OCI-LY1 (cell line): Measurements from ENCODE around the gene IL20.

Experiments
- H2AFZ ChIP-seq: fragments of 200-600 bp; sonication (generic), shearing (Covaris generic); 2 replicates; pipeline ENCODE4 v1.6.0; 2014; ENCODE audit warnings: antibody characterized with exemption, mild to moderate bottlenecking, low read length
- H3F3A ChIP-seq: fragments of 200-600 bp; sonication (generic), shearing (Covaris generic); 2 replicates; pipeline ENCODE4 v1.6.0; 2014; ENCODE audit warnings: mild to moderate bottlenecking, antibody characterized with exemption, low read length, moderate library complexity; ENCODE audit not compliant: insufficient read depth
- H3K27ac ChIP-seq: fragments of 200-600 bp; sonication (generic); 2 replicates; pipeline ENCODE4 v1.5.1; 2014; ENCODE audit warnings: low read length, mixed run types, mild to moderate bottlenecking, low read depth; ENCODE audit not compliant: poor library complexity, severe bottlenecking
- H3K27me3 ChIP-seq: fragments of 200-600 bp; sonication (generic); 2 replicates; pipeline ENCODE4 v1.6.0; 2014; ENCODE audit warnings: antibody characterized with exemption, mild to moderate bottlenecking, low read length, moderate library complexity; ENCODE audit not compliant: insufficient read depth
- H3K36me3 ChIP-seq: fragments of 200-600 bp; sonication (generic); 2 replicates; pipeline ENCODE4 v1.6.1; 2014; ENCODE audit warnings: mild to moderate bottlenecking, antibody characterized with exemption, low read length, moderate library complexity, mixed read lengths; ENCODE audit not compliant: insufficient read depth
- H3K4me1 ChIP-seq: fragments of 200-600 bp; sonication (generic); 2 replicates; pipeline ENCODE4 v1.5.1; 2014; ENCODE audit warnings: mild to moderate bottlenecking, low read length, moderate library complexity; ENCODE audit not compliant: insufficient read depth, severe bottlenecking
- H3K4me2 ChIP-seq: fragments of 200-600 bp; sonication (generic), shearing (Covaris generic); 2 replicates; pipeline ENCODE4 v1.6.1; 2014; ENCODE audit warnings: low read length
- H3K4me3 ChIP-seq: fragments of 200-600 bp; sonication (generic); 2 replicates; pipeline ENCODE4 v1.5.1; 2014; ENCODE audit warnings: low read length, low read depth, mild to moderate bottlenecking, mixed read lengths; ENCODE audit not compliant: poor library complexity, severe bottlenecking
- H3K79me2 ChIP-seq: fragments of 200-600 bp; shearing (Covaris generic); 2 replicates; pipeline ENCODE4 v1.6.1; 2016; ENCODE audit warnings: mixed run types, low read length, mixed read lengths; ENCODE audit not compliant: insufficient read depth
- H3K9ac ChIP-seq: fragments of 200-600 bp; sonication (generic), shearing (Covaris generic); 2 replicates; pipeline ENCODE4 v1.6.1; 2014; ENCODE audit warnings: mild to moderate bottlenecking, low read length, mixed read lengths
- H3K9me2 ChIP-seq: fragments of 200-600 bp; sonication (generic), shearing (Covaris generic); 2 replicates; pipeline ENCODE4 v1.6.1; 2014; ENCODE audit warnings: low read depth, mild to moderate bottlenecking, low read length, mixed read lengths
- H3K9me3 ChIP-seq: fragments of 200-600 bp; shearing (Covaris generic); 2 replicates; pipeline ENCODE4 v1.6.1; 2014; ENCODE audit warnings: low read length, mixed read lengths
- H4K20me1 ChIP-seq: fragments of 200-600 bp; sonication (generic), shearing (Covaris generic); 2 replicates; pipeline ENCODE4 v1.6.0; 2016; ENCODE audit warnings: mild to moderate bottlenecking, low read length; ENCODE audit not compliant: insufficient read depth
- EZH2 ChIP-seq: fragments of 200-600 bp; sonication (generic), shearing (Covaris generic); IDR thresholded peaks from 2 replicates; pipeline ENCODE4 v1.8.0; 2017; ENCODE audit warnings: borderline replicate concordance, mixed run types, mild to moderate bottlenecking, antibody characterized with exemption, low read length, moderate library complexity, mixed read lengths
- TF ChIP-seq, protein P1 (sequence below): fragments of 200-600 bp; sonication (generic), shearing (Covaris generic); IDR thresholded peaks from 2 replicates; pipeline ENCODE4 v1.5.1; 2017; ENCODE audit warnings: mild to moderate bottlenecking, antibody characterized with exemption, low read length, moderate library complexity, mixed read lengths

Gene IL20

DNA sequence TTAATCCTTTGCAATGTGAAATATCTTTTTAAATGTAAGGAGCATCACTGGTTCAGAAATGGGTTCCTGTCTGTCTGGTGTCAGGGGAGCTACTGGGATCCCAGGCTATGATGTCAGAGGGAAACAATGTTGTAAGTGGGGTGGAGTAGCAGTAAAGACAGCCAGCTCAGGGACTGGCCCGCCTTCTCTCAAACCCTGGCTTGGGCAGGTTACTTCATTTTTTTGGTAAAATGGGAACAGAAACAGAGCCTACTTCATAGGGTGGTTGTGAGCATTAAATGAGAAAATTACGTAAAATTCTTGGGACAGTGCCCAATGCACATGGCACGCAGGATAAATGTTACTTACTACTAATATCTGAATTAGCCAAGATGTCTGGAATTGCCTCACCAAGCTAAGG is 30.7 kb upstream of the IL20 start:
- H3K27ac ChIP-seq = no peak overlapping the region
- 0 out of 2 replicates have a peak, but pooled peaks cover 5% of the 10 kb centered on the region for H3K27me3 ChIP-seq
- H3F3A ChIP-seq = no peaks in the 10 kb centered on the region
- no peaks in the 10 kb centered on the region for H4K20me1 ChIP-seq
- no peak overlapping the region for H2AFZ ChIP-seq
- H3K79me2 ChIP-seq = no peaks in the 10 kb centered on the region
- TF ChIP-seq, protein P1, sequence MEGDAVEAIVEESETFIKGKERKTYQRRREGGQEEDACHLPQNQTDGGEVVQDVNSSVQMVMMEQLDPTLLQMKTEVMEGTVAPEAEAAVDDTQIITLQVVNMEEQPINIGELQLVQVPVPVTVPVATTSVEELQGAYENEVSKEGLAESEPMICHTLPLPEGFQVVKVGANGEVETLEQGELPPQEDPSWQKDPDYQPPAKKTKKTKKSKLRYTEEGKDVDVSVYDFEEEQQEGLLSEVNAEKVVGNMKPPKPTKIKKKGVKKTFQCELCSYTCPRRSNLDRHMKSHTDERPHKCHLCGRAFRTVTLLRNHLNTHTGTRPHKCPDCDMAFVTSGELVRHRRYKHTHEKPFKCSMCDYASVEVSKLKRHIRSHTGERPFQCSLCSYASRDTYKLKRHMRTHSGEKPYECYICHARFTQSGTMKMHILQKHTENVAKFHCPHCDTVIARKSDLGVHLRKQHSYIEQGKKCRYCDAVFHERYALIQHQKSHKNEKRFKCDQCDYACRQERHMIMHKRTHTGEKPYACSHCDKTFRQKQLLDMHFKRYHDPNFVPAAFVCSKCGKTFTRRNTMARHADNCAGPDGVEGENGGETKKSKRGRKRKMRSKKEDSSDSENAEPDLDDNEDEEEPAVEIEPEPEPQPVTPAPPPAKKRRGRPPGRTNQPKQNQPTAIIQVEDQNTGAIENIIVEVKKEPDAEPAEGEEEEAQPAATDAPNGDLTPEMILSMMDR = no peak
- TF ChIP-seq EZH2 = no peak
- H3K4me3 ChIP-seq = no peak overlapping the region
- no peak overlapping the region for H3K4me2 ChIP-seq
- H3K9me2 ChIP-seq = no peaks in the 10 kb centered on the region
- H3K9ac ChIP-seq = no peak overlapping the region
- H3K9me3 ChIP-seq = no peaks in the 10 kb centered on the region
- H3K4me1 ChIP-seq = no peaks in the 10 kb centered on the region
- H3K36me3 ChIP-seq = no peaks in the 10 kb centered on the region

DNA sequence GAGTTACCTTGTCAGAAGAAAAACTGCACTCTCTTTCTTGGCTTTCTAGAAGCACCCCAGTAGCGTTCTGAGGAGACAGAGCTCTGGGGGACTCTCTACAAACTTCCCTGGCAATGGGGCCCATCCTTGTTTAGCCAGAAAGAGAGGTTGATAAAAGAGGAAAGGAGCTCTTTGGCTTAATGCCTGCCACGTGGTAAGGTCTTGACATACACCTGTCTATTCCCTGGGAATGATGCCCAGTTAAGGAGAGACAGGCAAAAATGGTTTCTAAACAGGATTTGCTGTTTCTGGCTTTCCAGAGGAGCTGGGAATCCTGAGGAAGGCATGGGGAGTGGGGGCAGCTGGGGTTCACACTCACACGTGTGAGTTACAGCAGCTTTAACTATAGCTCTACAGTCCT is 30.2 kb upstream of the IL20 start:
- H3K27ac ChIP-seq = no peak overlapping the region
- H3K9me2 ChIP-seq = no peaks in the 10 kb centered on the region
- no peaks in the 10 kb centered on the region for H3K4me1 ChIP-seq
- no peak overlapping the region for H3K4me3 ChIP-seq
- no peaks in the 10 kb centered on the region for H3K9me3 ChIP-seq
- H3K79me2 ChIP-seq = no peaks in the 10 kb centered on the region
- 0 out of 2 replicates have a peak, but pooled peaks cover 5% of the 10 kb centered on the region for H3K27me3 ChIP-seq
- no peaks in the 10 kb centered on the region for H3F3A ChIP-seq
- no peaks in the 10 kb centered on the region for H3K36me3 ChIP-seq
- no peak overlapping the region for H3K4me2 ChIP-seq
- no peak for TF ChIP-seq EZH2
- TF ChIP-seq, protein P1 = no peak
- H3K9ac ChIP-seq = no peak overlapping the region
- no peak overlapping the region for H2AFZ ChIP-seq
- no peaks in the 10 kb centered on the region for H4K20me1 ChIP-seq

DNA sequence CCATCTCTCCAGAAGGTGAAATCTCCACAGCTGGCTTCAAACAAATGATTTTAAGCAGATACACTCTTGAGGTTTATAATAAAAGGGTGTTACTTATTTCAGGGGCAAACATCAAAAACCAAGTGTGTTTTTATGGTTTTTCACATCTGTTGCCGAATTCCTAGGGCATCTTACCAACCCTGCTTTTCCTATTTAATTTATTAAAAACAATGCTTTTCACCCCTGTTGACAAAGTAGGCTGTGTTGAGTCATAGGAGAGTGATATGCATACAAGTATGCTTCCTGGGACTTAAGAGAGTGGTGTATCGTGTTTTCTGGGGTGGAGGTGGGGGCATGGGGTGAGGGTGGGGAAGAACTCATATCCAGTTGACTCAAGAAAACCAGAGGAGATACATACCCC is 29.3 kb upstream of the IL20 start:
- no peaks in the 10 kb centered on the region for H3K27me3 ChIP-seq
- H3K27ac ChIP-seq = no peak overlapping the region
- no peak overlapping the region for H3K4me2 ChIP-seq
- H3K4me1 ChIP-seq = no peaks in the 10 kb centered on the region
- no peaks in the 10 kb centered on the region for H4K20me1 ChIP-seq
- H3F3A ChIP-seq = no peaks in the 10 kb centered on the region
- no peak overlapping the region for H3K4me3 ChIP-seq
- H3K9me3 ChIP-seq = no peaks in the 10 kb centered on the region
- no peaks in the 10 kb centered on the region for H3K36me3 ChIP-seq
- H3K9ac ChIP-seq = no peak overlapping the region
- no peak overlapping the region for H2AFZ ChIP-seq
- no peaks in the 10 kb centered on the region for H3K9me2 ChIP-seq
- no peaks in the 10 kb centered on the region for H3K79me2 ChIP-seq
- TF ChIP-seq EZH2 = no peak
- TF ChIP-seq, protein P1 = no peak
